HL-60/S4 treated with phorbol 12-myristate 13-acetate at 8.2 ng/mL for 4 days and 3 days (cell line): ENCODE measurements around the gene ZFPL1.

Experiments
- in situ Hi-C: fragments of 300-500 bp; cut with MboI; formaldehyde crosslinking; loops from 2 replicates; pipeline ENCODE4 v1.15.0; 2022; ENCODE audit warnings: low sequenced_read_pairs

ZFPL1 gene

GRCh38 chr11:65127473-65128181, 43.6 kb downstream of the ZFPL1 start:
- in situ Hi-C loops, result no loop called here

DNA sequence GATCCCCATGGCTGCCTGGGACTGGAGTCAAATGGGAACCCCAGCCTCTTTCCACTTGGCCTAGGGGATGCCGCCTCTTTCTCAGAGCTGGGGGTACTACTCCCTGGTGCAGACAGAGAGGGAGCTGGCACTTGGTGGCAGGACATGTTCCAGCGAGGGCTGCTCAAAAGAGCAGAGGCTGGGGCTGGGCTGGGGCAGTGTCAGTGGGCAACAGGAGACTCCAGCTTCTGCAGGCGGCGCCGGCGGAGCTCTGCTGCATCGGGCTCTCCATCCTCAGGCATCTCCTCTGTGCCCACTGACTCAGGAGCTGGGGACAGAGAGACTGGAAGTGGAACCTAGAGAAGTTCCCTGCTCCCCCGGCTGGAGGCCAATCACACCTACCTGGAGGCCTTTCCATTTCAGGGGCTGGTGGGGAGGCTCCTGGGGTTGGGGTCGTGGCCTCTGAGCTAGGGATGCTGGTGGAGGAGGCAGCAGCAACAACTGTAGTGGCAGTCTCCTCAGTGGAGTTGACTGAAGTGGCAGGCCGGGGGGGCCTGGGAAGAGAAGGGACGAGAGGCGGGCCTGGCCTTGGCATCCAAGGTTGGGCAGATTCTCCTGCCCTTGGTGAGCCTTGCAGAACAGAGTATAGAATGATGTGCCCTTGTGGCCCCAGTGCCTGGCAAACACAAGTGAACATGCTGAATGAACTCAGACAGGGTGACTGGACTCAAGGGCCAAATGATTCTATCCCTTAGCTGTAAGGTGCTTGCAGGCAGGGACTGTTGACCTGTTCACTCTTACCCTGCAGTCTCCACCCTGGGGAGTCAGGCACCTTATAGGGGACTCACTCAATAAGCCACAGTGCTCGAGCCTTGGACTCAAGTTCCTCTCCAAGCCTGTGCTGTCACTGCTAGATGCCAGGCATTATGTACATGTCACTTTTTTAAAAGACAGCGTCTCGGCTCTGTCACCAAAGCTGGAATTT, 44.4 kb downstream of the ZFPL1 start:
- in situ Hi-C loops, result no loop called here

DNA sequence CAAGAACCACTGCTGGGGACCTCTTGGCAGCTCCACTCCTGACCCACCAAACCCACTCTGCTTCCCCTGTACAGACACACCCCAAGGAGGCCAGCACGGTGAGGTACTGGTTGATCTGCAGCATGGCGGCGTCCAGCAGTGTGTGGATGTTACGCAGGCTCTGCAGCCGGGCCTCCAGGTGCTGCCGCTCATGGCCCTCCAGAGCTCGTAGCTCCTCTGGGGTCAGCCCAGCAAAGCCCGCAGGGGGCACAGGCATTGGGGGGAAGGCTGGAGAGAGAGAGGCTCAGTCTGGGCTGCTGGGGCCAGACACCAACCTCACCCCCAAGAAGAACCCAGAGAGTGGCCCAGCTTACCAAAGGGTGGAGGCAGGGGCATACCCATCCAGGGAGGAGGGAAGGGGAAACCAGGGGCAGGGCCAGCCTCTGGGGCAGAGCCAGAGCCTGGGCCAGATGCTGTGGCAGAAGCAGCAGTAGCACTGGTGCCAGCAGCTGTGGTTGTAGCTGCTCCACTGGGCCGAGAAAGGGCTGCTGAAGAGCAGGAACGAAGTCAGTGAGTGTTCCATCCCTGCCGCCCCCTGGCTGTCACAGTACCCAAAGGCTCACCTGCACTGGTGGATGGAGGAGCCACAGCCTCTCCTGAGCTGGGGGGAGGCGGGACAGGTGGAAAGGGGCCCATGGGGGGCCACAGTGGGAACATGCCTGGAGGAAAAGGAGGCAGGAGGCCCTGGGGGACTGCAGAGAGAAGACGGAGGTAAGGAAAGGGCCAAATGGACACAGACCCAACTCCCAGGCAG, 45.8 kb downstream of the ZFPL1 start:
- in situ Hi-C loops, result no loop called here

GRCh38 chr11:65130631-65131416, 46.8 kb downstream of the ZFPL1 start:
- in situ Hi-C loops, result no loop called here

GRCh38 chr11:65131417-65131776, 47.4 kb downstream of the ZFPL1 start:
- in situ Hi-C loops, result no loop called here

GRCh38 chr11:65131895-65132237, 47.8 kb downstream of the ZFPL1 start:
- in situ Hi-C loops, result no loop called here

- in situ Hi-C loops, result no loop called here
Observed at GRCh38 chr11:65132238-65132987, 48.4 kb downstream of the ZFPL1 start.

- in situ Hi-C loops, result no loop called here
Observed at GRCh38 chr11:65132988-65133700, 49.1 kb downstream of the ZFPL1 start.

DNA sequence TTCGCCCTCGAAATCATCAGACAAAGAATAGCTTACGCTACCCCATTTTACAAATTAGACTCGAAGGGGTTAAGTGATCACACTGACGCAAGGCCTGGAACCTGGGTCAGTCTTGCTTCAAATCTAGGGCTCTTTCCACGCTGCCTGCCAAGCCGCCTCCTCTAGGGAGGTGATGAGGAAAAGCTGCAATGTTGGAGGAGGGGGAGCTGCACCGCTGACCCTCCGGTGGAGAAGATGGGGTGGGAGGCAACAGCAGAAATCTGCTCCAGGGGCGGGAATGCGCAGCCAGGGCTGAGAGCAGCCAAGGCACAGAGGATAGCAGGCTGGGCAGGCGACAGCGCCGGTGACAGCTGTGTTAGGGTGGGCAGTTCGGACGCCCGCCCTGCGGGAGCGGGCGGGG, 49.7 kb downstream of the ZFPL1 start:
- in situ Hi-C loops, result no loop called here

- in situ Hi-C loops, result no loop called here
Observed at GRCh38 chr11:65134240-65134951, 50.4 kb downstream of the ZFPL1 start, which contains the start of gene SYVN1. Gene SYVN1 (minus strand): TSS chr11:65134519. CDS start chr11:65133601, 918 bp downstream.

- in situ Hi-C loops, result no loop called here
Observed at GRCh38 chr11:65134952-65135632, 51.1 kb downstream of the ZFPL1 start.

DNA sequence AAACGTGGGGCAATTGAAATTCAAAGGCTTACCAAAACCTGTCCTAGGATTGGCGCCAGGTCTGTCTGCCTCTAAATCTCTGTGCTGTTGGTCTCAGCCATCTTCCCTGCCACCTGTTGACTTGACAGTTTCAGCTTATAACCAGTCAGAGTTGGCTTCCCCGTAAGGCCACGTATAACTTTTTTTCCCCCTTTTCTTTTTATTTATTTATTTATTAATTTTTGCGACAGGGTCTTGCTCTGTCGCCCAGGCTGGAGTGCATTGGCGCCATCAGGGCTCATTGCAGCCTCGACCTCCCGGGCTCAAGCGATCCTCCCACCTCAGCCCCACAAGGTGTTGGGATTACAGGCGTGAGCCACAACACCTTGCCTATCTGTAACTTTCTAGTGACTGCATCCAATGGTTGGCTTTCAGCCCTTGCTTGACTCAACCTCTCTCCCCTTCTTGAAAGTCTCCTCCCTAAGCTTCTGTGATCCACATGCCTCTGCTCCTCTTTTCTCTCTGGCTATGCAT, 51.7 kb downstream of the ZFPL1 start:
- in situ Hi-C loops, result no loop called here

DNA sequence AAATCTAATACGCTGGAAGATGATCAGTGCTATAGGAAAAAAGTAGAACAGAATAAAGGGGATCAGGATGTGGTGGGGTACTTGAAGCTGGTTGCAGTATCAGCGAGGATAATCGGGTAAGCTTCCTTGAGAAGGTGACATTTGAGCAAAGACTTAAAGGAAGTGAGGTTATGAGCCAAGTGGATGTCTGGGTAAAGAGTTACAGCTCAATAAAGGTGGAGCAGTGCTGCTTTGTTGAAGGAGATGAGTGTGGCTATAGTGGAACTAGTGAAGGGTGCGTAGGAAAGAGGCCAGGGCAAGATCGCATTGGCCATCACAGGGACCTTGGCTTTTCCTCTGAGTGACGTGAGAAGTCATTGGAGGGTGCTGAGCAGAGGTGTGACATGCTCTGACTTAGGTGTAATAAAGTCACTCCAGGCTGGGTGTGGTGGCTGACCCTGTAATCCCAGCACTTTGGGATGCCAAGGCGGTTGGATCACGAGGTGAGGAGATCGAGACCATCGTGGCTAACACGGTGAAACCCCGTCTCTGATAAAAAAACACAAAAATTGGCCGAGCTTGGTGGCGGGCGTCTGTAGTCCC, 52.6 kb downstream of the ZFPL1 start:
- in situ Hi-C loops, result no loop called here
